ENCODE results near the gene UBE3D. TPM values are rescaled to one million over a fixed set of nuclear protein-coding genes. Genes with fewer than 3 reads are reported as not detected.

Gene UBE3D
- total RNA-seq = 6.1 and 11.3 TPM in 2 replicates

GRCh38 chr6:83065511-83066192, at the start of gene UBE3D:
TSS of gene UBE3D (minus strand) at chr6:83065841. CDS start at chr6:83065718, 123 bp downstream.
- Histone ChIP-seq H3K27me3 (ENCODE audit: control insufficient read depth, insufficient read depth, low read length) (no peaks in the 10 kb centered on the region), H3K4me3 (ENCODE audit: low read depth, low read length) (peak within 1 kb of the TSS; percentile 87), H3K36me3 (ENCODE audit: control insufficient read depth, insufficient read depth, low read length) (no peaks in the 10 kb centered on the region)
- TF ChIP-seq CTCF (IDR thresholded peaks at IDR 0.05; ENCODE audit: insufficient read depth, low read length, severe bottlenecking) = peak; percentile 99
- peak; percentile 56 for DNase-seq (ENCODE audit: low read depth)
- no peak for FAIRE-seq

- Histone ChIP-seq H3K36me3 (ENCODE audit: control insufficient read depth, insufficient read depth, low read length) (peaks cover 1% of the 10 kb centered on the region), H3K27me3 (ENCODE audit: control insufficient read depth, insufficient read depth, low read length) (no peaks in the 10 kb centered on the region), H3K4me3 (ENCODE audit: low read depth, low read length) (no peak overlapping the region)
- DNase-seq (ENCODE audit: low read depth) (peak; percentile 31), FAIRE-seq (no peak)
- no peak for TF ChIP-seq CTCF (IDR thresholded peaks at IDR 0.05; ENCODE audit: insufficient read depth, low read length, severe bottlenecking)
These were observed 48.5 kb upstream of the UBE3D start for GRCh38 chr6:83114164-83114563.

GRCh38 chr6:83113258-83113657, 47.6 kb upstream of the UBE3D start:
- Histone ChIP-seq H3K36me3 (ENCODE audit: control insufficient read depth, insufficient read depth, low read length) (peaks cover 1% of the 10 kb centered on the region), H3K4me3 (ENCODE audit: low read depth, low read length) (no peak overlapping the region), H3K27me3 (ENCODE audit: control insufficient read depth, insufficient read depth, low read length) (no peaks in the 10 kb centered on the region)
- DNase-seq (ENCODE audit: low read depth) (no peak), FAIRE-seq (no peak)
- TF ChIP-seq CTCF (IDR thresholded peaks at IDR 0.05; ENCODE audit: insufficient read depth, low read length, severe bottlenecking) = no peak

GRCh38 chr6:83108378-83108777, 42.7 kb upstream of the UBE3D start:
- Histone ChIP-seq H3K27me3 (ENCODE audit: control insufficient read depth, insufficient read depth, low read length) (no peaks in the 10 kb centered on the region), H3K36me3 (ENCODE audit: control insufficient read depth, insufficient read depth, low read length) (peaks cover 1% of the 10 kb centered on the region), H3K4me3 (ENCODE audit: low read depth, low read length) (no peak overlapping the region)
- FAIRE-seq = no peak
- no peak for TF ChIP-seq CTCF (IDR thresholded peaks at IDR 0.05; ENCODE audit: insufficient read depth, low read length, severe bottlenecking)
- no peak for DNase-seq (ENCODE audit: low read depth)

- TF ChIP-seq CTCF (IDR thresholded peaks at IDR 0.05; ENCODE audit: insufficient read depth, low read length, severe bottlenecking) = no peak
- DNase-seq (ENCODE audit: low read depth) = no peak
- no peak for FAIRE-seq
- Histone ChIP-seq H3K27me3 (ENCODE audit: control insufficient read depth, insufficient read depth, low read length) (no peaks in the 10 kb centered on the region), H3K4me3 (ENCODE audit: low read depth, low read length) (no peak overlapping the region), H3K36me3 (ENCODE audit: control insufficient read depth, insufficient read depth, low read length) (no peaks in the 10 kb centered on the region)
These were observed 32.9 kb upstream of the UBE3D start for GRCh38 chr6:83098589-83098988.

- DNase-seq (ENCODE audit: low read depth) (no peak), FAIRE-seq (no peak)
- H3K36me3 ChIP-seq (ENCODE audit: control insufficient read depth, insufficient read depth, low read length) = no peaks in the 10 kb centered on the region
- TF ChIP-seq CTCF (IDR thresholded peaks at IDR 0.05; ENCODE audit: insufficient read depth, low read length, severe bottlenecking) = no peak
- no peak overlapping the region for H3K4me3 ChIP-seq (ENCODE audit: low read depth, low read length)
- H3K27me3 ChIP-seq (ENCODE audit: control insufficient read depth, insufficient read depth, low read length) = no peaks in the 10 kb centered on the region
These were observed 32.0 kb upstream of the UBE3D start for GRCh38 chr6:83097675-83098074.

All from bronchial epithelial cell (primary cell).